Spleen (tissue), 11 donors: Measurements from ENCODE around the gene YJU2. TPM values are rescaled to one million over a fixed set of nuclear protein-coding genes. Genes with fewer than 3 reads are reported as not detected.
"Not testable (repeated sequence)": the region's sequence is repeated elsewhere in the genome, so short reads cannot be mapped to it uniquely, and the experiment has no call there.

Experiments used
- DNase-seq: peaks from one replicate; pipeline ENCODE4 v3.0.0-alpha.2; 2020
- H3K27ac ChIP-seq, 8 donors: fragments of 200-600 bp; sonication (generic) in 7 of 8; 1 replicate in 4 of 8; 2 replicates in 4 of 8; pipeline versions ENCODE4 v1.5.0 to v1.8.0; 2016 to 2021; ENCODE audit warnings: inconsistent platforms in 4 of 8, mild to moderate bottlenecking in 4 of 8, moderate library complexity in 1 of 8
- H3K27me3 ChIP-seq, 7 donors: fragments of 200-600 bp; sonication (generic) in 6 of 7; replicated peaks in 1 of 7; 1 replicate in 4 of 7; 2 replicates in 3 of 7; pipeline versions ENCODE4 v1.5.0 to v1.8.0; 2016 to 2021; ENCODE audit warnings: inconsistent platforms in 3 of 7, mild to moderate bottlenecking in 1 of 7
- H3K36me3 ChIP-seq, 6 donors: fragments of 200-600 bp; sonication (generic) in 5 of 6; 1 replicate in 4 of 6; 2 replicates in 2 of 6; pipeline versions ENCODE4 v1.5.0 to v1.8.0; 2016 to 2021; ENCODE audit warnings: inconsistent platforms in 2 of 6
- H3K4me1 ChIP-seq, 6 donors: fragments of 200-600 bp; sonication (generic) in 5 of 6; 1 replicate in 3 of 6; 2 replicates in 3 of 6; pipeline versions ENCODE4 v1.5.0 to v1.8.0; 2016 to 2021; ENCODE audit warnings: inconsistent platforms in 3 of 6
- H3K4me3 ChIP-seq, 8 donors: fragments of 200-600 bp; sonication (generic) in 7 of 8; 1 replicate in 4 of 8; 2 replicates in 4 of 8; pipeline versions ENCODE4 v1.5.0 to v1.8.0; 2016 to 2021; ENCODE audit warnings: inconsistent platforms in 4 of 8, mild to moderate bottlenecking in 4 of 8, moderate library complexity in 2 of 8
- H3K9me3 ChIP-seq, 8 donors: fragments of 200-600 bp; sonication (generic) in 7 of 8; 1 replicate in 4 of 8; 2 replicates in 4 of 8; pipeline versions ENCODE4 v1.5.0 to v1.8.0; 2016 to 2021; ENCODE audit warnings: inconsistent platforms in 4 of 8
- POLR2A ChIP-seq, 3 donors: fragments of 450-650 bp; IDR thresholded peaks; one replicate each; pipeline ENCODE4 v1.5.1; 2017; ENCODE audit warnings: antibody characterized with exemption in 3 of 3, mild to moderate bottlenecking in 1 of 3
- POLR2AphosphoS5 ChIP-seq, 3 donors: sonication (generic); formaldehyde crosslinking; IDR thresholded peaks; one replicate each; pipeline ENCODE4 v1.5.1; 2017; ENCODE audit warnings: antibody characterized with exemption in 3 of 3
- WGBS, 5 donors: extraction: QIAGEN DNeasy Blood & Tissue Kit in 3 of 5; methylation state at CpG; one replicate each; pipeline versions ENCODE4 v1.1.5 to v1.1.7; 2013 to 2018; 5-methylcytosine and 5-hydroxymethylcytosine counted together
- intact Hi-C: fragments of 100-400 bp; cut with DNase I; formaldehyde crosslinking; loops from one replicate; pipeline ENCODE4 v1.15.0; 2023; ENCODE audit warnings: low total_unique reads
- polyA plus RNA-seq, 3 donors: library from polyadenylated mRNA; stranded (reverse); fragments of 200-250 nt; gene quantifications; one replicate each; pipeline ENCODE4 v1.2.1, GENCODE V29; 2013
- total RNA-seq, 7 donors: library from RNA; depleted of rRNA in 3 of 7; stranded (reverse); fragments of >200 nt in 3 of 7; fragmentation: NEBNext Ultra II Directional in 4 of 7; extraction: Animal tissue kit (Norgen Biotek cat#: 25700) in 4 of 7; gene quantifications; one replicate each; pipeline versions ENCODE4 v1.1.0 to v1.2.1, GENCODE V29; 2016 to 2021
- TF ChIP-seq, protein P1 (sequence below), 11 experiments: fragments of 200-600 bp in 7 of 11; fragments of 450-650 bp in 4 of 11; sonication (generic) in 4 of 11; IDR thresholded peaks in 8 of 11; conservative IDR thresholded peaks in 3 of 11; 1 replicate in 7 of 11; 2 replicates in 4 of 11; pipeline versions ENCODE4 v1.4.0 to v1.8.0; 2016 to 2021; ENCODE audit warnings: antibody characterized with exemption in 11 of 11, inconsistent platforms in 4 of 11, mild to moderate bottlenecking in 1 of 11
- donor health status: healthy with polysubstance abuse.
- donor health status: DM: no; HTN: no; CAD: no; lungs with moderate emphysema.
- donor health status: DM: no; HTN: no; CAD: no.
- donor health status: Bipolar disorder and iron deficiency.
- donor health status: healthy.
- donor health status: DM: no; HTN: no; CAD: no.
- donor health status: DM: yes; HTN: yes; CAD: no.

Gene YJU2
- total and polyA plus RNA-seq, 10 donors: 17.4 to 34.0 (median 22.5) TPM

GRCh38 chr19:4215807-4216206 lies 31.1 kb upstream of the YJU2 start:
- no peak overlapping the region for H3K27ac ChIP-seq
- TF ChIP-seq, protein P1, sequence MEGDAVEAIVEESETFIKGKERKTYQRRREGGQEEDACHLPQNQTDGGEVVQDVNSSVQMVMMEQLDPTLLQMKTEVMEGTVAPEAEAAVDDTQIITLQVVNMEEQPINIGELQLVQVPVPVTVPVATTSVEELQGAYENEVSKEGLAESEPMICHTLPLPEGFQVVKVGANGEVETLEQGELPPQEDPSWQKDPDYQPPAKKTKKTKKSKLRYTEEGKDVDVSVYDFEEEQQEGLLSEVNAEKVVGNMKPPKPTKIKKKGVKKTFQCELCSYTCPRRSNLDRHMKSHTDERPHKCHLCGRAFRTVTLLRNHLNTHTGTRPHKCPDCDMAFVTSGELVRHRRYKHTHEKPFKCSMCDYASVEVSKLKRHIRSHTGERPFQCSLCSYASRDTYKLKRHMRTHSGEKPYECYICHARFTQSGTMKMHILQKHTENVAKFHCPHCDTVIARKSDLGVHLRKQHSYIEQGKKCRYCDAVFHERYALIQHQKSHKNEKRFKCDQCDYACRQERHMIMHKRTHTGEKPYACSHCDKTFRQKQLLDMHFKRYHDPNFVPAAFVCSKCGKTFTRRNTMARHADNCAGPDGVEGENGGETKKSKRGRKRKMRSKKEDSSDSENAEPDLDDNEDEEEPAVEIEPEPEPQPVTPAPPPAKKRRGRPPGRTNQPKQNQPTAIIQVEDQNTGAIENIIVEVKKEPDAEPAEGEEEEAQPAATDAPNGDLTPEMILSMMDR (IDR thresholded peaks at IDR 0.05 in 8 of 11, conservative IDR thresholded peaks at IDR 0.05 in 3 of 11): no peak
- TF ChIP-seq POLR2A (IDR thresholded peaks at IDR 0.05) (no peak), POLR2AphosphoS5 (IDR thresholded peaks at IDR 0.05) (no peak)
- no peaks in the 10 kb centered on the region for H3K4me1 ChIP-seq
- peaks cover 0 to 11% (median 0%) of the 10 kb centered on the region in 7 donors for H3K27me3 ChIP-seq
- intact Hi-C loops: no loop called here
- WGBS, 5 donors: 59 to 79% (median 76%) methylated on average over 8 to 10 of the region's 10 CpGs
- DNase-seq: no peak
- no peaks in the 10 kb centered on the region for H3K36me3 ChIP-seq
- H3K9me3 ChIP-seq: peaks cover 0 to 7% (median 0%) of the 10 kb centered on the region in 8 donors
- H3K4me3 ChIP-seq: no peak overlapping the region

DNA sequence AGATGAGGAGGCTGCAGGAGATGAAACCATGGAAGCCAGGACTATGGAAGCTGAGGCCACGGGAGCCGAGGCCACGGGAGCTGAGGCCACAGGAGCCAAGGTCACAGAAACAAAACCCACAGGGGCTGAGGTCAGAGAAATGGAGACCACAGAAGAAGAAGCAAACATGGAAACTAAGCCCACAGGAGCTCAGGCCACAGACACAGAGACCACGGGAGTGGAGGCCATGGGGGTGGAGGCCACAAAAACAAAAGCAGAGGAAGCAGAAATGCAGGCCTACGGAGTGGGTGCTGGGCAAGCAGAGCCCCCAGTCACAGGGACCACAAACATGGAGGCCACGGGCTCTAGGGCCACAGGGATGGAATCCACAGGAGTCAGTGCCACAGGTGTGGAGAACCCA lies 30.0 kb upstream of the YJU2 start:
- H3K27ac ChIP-seq: no peak overlapping the region
- H3K4me3 ChIP-seq: no peak overlapping the region
- H3K9me3 ChIP-seq: peaks cover 0 to 7% (median 0%) of the 10 kb centered on the region in 8 donors
- H3K27me3 ChIP-seq: peaks cover 0 to 2% (median 0%) of the 10 kb centered on the region in 7 donors
- intact Hi-C loops: no loop called here
- no peak for TF ChIP-seq POLR2AphosphoS5 (IDR thresholded peaks at IDR 0.05)
- TF ChIP-seq, protein P1 (IDR thresholded peaks at IDR 0.05 in 8 of 11, conservative IDR thresholded peaks at IDR 0.05 in 3 of 11): no peak
- no peak for TF ChIP-seq POLR2A (IDR thresholded peaks at IDR 0.05)
- no peak for DNase-seq
- WGBS, 5 donors: 72 to 89% (median 77%) methylated on average over 6 of the region's 6 CpGs
- H3K36me3 ChIP-seq: no peaks in the 10 kb centered on the region
- H3K4me1 ChIP-seq: no peaks in the 10 kb centered on the region

DNA sequence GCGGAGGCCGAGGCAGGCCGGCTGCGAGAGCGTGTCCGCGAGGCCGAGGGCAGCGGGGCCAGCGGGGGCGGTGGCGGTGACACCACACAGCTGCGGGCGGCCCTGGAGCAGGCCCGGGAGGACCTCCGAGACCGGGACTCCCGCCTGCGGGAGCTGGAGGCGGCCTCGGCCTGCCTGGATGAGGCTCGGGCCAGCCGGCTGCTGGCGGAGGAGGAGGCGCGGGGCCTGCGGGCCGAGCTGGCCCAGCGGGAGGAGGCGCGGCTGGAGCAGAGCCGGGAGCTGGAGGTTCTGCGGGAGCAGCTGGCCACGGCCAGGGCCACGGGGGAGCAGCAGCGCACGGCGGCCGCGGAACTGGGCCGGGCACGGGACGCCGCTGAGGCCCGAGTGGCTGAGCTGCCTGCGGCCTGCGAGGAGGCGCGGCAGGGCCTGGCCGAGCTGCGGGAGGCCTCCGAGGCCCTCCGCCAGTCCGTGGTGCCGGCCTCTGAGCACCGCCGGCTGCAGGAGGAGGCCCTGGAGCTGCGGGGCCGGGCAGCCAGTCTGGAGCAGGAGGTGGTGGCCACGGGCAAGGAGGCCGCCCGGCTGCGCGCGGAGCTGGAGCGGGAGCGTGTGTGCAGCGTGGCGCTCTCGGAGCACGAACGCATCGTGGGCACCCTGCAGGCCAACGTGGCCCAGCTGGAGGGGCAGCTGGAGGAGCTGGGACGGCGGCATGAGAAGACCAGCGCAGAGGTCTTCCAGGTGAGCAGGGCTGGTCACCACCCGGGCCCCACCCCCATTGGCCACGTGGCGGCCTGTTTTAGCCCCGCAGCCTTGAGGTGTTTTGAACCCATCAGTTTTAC lies 29.2 kb upstream of the YJU2 start:
- intact Hi-C loops: no loop called here
- Histone ChIP-seq H3K36me3 (no peaks in the 10 kb centered on the region), H3K27ac (no peak overlapping the region), H3K4me1 (no peaks in the 10 kb centered on the region), H3K27me3 (no peaks in the 10 kb centered on the region), H3K9me3 (peaks cover 0 to 7% (median 0%) of the 10 kb centered on the region in 8 donors), H3K4me3 (no peak overlapping the region)
- WGBS, 5 donors: 93 to 96% (median 95%) methylated on average over 45 to 81 of the region's 81 CpGs
- DNase-seq: no peak
- TF ChIP-seq POLR2A (IDR thresholded peaks at IDR 0.05) (no peak), POLR2AphosphoS5 (IDR thresholded peaks at IDR 0.05) (no peak)
- TF ChIP-seq, protein P1 (IDR thresholded peaks at IDR 0.05 in 8 of 11, conservative IDR thresholded peaks at IDR 0.05 in 3 of 11): no peak

- H3K27me3 ChIP-seq, intact Hi-C loops, H3K27ac ChIP-seq, DNase-seq, H3K4me1 ChIP-seq, H3K9me3 ChIP-seq, H3K36me3 ChIP-seq, H3K4me3 ChIP-seq: not testable (repeated sequence)
- WGBS, 5 donors: 74 to 93% (median 87%) methylated on average over 1 of the region's 1 CpG
Measured at GRCh38 chr19:4218523-4218922, 28.4 kb upstream of the YJU2 start.
